ENCODE measurements around the gene NOP14. TPM values are rescaled to one million over a fixed set of nuclear protein-coding genes. Genes with fewer than 3 reads are reported as not detected.
A peak's percentile ranks its signal among the peaks of the same experiment; 100 is the strongest.

The NOP14 gene
- total RNA-seq, 2 experiments from 2014 or later, result 47.9 to 81.0 TPM

- peaks cover 77% of the 10 kb centered on the region for H3K4me1 Mint-ChIP-seq
- H3K9me3 Mint-ChIP-seq (ENCODE audit: low read depth), result no peaks in the 10 kb centered on the region
- no peaks in the 10 kb centered on the region for H3K27me3 Mint-ChIP-seq
- ATAC-seq (no peak), DNase-seq (no peak)
- peak overlapping the region; percentile 61 for H3K27ac Mint-ChIP-seq
- CTCF ChIA-PET, result interaction anchor here (4.4 to 4.9 kb wide), 2 partner anchors 10 to 16 kb away, joined by 23 to 65 read pairs; no protein-coding TSS in a partner anchor
- peaks cover 56% of the 10 kb centered on the region for H3K36me3 Mint-ChIP-seq
- H3K4me3 Mint-ChIP-seq, result no peak overlapping the region
These were observed 25.2 kb downstream of the NOP14 start for GRCh38 chr4:2937986-2938385.

DNA sequence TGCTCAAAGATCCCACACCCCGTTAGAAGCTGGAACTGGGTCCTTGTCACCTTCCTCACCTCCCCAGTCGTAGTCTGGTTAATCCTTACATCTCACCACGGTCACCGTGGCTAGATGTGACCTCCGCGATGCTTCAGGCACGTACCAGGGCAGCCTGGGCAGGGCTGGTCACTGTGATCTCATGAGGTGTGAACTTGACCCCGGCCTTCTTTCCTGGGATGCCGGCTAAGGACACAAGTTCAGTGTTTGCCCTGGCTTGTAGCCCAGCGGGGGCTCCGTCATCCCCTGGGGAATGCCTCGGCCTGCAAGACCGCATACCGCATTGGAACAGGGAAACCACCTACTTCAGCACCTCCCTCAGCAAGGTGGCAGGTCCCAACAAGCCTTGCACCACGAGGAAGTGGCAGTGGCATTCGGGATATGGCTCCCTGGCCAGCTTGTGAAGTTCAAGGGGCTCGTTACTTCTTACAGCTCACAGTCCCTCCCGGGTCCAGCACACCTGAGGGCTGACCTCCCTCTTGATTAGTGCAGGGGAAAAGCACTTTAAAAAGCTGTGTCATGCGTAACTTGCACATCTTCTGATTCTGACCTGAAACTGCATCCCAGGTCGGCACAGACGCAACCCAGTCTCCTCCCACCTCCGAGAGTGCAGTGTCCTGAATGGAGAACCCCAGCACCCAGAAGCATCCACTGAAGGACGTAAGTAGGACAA, 25.9 kb downstream of the NOP14 start:
- peaks cover 51% of the 10 kb centered on the region for H3K36me3 Mint-ChIP-seq
- H3K4me1 Mint-ChIP-seq, result peaks cover 74% of the 10 kb centered on the region
- H3K27me3 Mint-ChIP-seq, result no peaks in the 10 kb centered on the region
- ATAC-seq (no peak), DNase-seq (no peak)
- CTCF ChIA-PET, result interaction anchor here (2.1 to 4.9 kb wide), 5 partner anchors 11 to 173 kb away, joined by 5 to 65 read pairs (median 23); partner anchors contain the start of genes GRK4 and NOP14
- peak overlapping the region; percentile 90 for H3K27ac Mint-ChIP-seq
- peak overlapping the region; percentile 85 for H3K4me3 Mint-ChIP-seq
- no peaks in the 10 kb centered on the region for H3K9me3 Mint-ChIP-seq (ENCODE audit: low read depth)

- CTCF ChIA-PET, result interaction anchor here (1.2 to 4.9 kb wide), 7 partner anchors 11 to 191 kb away, joined by 3 to 65 read pairs (median 18); partner anchors contain the start of genes GRK4 and NOP14
- Mint-ChIP-seq H3K36me3 (peaks cover 49% of the 10 kb centered on the region), H3K4me1 (peaks cover 74% of the 10 kb centered on the region), H3K27ac (peak overlapping the region; percentile 90), H3K9me3 (ENCODE audit: low read depth) (no peaks in the 10 kb centered on the region), H3K27me3 (no peaks in the 10 kb centered on the region), H3K4me3 (peak overlapping the region; percentile 85)
- peak; percentile 87 for DNase-seq
- ATAC-seq, result peak; percentile 43
These were observed 26.4 kb downstream of the NOP14 start for GRCh38 chr4:2936773-2937145.

DNA sequence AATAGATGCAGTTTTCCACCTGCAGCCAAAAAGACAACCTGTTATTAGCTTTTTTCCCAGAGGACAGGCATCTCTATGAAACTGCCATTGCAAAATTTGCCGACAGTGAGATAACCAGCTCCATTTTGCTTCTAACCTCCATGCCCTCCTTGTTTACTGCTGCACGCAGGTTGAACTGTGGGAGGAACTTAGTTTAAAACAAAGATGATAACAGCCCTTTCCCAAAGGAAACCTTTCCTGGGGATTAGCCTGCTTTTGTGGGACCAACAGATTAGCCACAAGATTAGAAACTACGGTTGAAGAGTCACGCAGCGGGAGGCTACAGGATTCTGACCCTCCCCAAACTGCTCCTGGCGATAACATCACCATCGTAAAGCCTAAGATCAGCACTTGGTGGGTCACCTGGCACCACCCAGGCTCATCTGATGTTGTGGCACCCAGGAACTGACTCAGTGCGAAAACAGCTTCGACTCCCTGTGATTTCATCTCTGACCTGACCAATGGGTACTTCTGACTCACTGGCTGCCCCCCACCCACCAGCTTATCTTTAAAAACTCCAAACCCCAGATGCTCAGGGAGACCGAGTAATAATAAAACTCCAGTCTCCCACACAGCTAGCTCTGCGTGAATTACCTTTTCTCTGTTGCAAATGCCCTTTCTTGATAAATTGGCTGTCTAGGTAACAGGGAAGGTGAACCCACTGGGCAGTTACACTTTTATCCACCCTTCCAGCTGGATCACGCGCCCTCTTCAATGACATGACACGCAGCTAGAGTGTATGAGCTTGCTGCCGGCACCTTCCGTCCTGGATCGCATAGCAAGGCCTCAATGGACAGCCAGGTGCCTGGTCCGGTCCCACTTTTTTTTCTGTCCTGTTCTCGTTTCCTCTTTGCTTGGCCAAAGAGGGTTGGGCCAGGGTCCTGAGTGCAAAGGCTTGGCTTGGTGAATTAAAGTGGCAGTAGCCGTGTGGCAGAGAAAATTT, 27.2 kb downstream of the NOP14 start:
- peaks cover 45% of the 10 kb centered on the region for H3K36me3 Mint-ChIP-seq
- ATAC-seq (peak; percentile 38), DNase-seq (peak; percentile 89)
- H3K4me3 Mint-ChIP-seq, result peak overlapping the region; percentile 85
- no peaks in the 10 kb centered on the region for H3K27me3 Mint-ChIP-seq
- CTCF ChIA-PET, result interaction anchor here (0.6 to 4.9 kb wide), 16 partner anchors 12 to 1005 kb away, joined by 3 to 65 read pairs (median 4); partner anchors contain the start of genes GRK4 and NOP14
- no peaks in the 10 kb centered on the region for H3K9me3 Mint-ChIP-seq (ENCODE audit: low read depth)
- peaks cover 73% of the 10 kb centered on the region for H3K4me1 Mint-ChIP-seq
- H3K27ac Mint-ChIP-seq, result peak overlapping the region; percentile 90

GRCh38 chr4:2934813-2935761, 28.1 kb downstream of the NOP14 start:
- no peaks in the 10 kb centered on the region for H3K27me3 Mint-ChIP-seq
- CTCF ChIA-PET, result interaction anchor here (0.6 to 4.9 kb wide), 15 partner anchors 13 to 1006 kb away, joined by 3 to 65 read pairs (median 4); partner anchors contain the start of genes GRK4 and NOP14
- H3K36me3 Mint-ChIP-seq, result peaks cover 41% of the 10 kb centered on the region
- peak overlapping the region; percentile 85 for H3K4me3 Mint-ChIP-seq
- peak; percentile 96 for DNase-seq
- H3K9me3 Mint-ChIP-seq (ENCODE audit: low read depth), result no peaks in the 10 kb centered on the region
- peaks cover 68% of the 10 kb centered on the region for H3K4me1 Mint-ChIP-seq
- peak overlapping the region; percentile 90 for H3K27ac Mint-ChIP-seq
- ATAC-seq, result peak; percentile 58

DNA sequence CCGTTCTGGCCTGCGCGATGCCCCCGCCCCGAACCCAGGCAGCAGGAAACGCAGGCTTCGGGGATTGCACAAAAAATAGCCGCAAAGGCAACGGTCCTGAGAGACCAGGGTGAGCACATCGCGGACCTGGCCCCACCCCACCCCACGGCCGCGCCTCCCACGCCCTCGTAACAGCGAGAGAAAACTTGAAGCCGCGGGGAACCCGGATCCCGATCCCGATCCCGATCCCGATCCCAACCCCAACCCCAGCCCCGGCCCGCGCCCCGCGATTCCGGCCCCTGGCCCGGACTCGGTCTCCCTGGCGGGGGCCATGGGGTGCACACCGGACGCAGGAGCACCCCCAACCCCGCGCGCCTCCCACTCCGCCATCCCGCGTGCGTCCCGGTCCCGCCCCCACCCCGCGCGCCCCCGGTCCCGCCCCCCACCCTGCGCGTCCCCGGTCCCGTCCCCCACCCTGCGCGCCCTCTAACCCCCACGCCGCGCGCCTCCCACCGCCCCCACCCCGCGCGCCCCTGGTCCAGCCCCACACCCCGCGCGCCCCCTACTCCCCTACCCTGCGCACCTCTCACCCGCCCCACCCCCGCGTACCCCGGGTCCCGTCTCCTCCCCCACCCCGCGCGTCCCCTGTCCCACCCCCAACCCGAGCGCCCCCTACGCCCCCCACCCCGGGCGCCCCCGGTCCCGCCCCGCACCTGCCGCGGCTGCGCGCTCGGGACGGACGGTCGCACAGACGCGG, 29.0 kb downstream of the NOP14 start:
- ATAC-seq (no peak), DNase-seq (peak; percentile 63)
- H3K4me1 Mint-ChIP-seq, result peaks cover 60% of the 10 kb centered on the region
- peak overlapping the region; percentile 85 for H3K4me3 Mint-ChIP-seq
- H3K27ac Mint-ChIP-seq, result peak overlapping the region; percentile 78
- H3K36me3 Mint-ChIP-seq, result peaks cover 34% of the 10 kb centered on the region
- no peaks in the 10 kb centered on the region for H3K27me3 Mint-ChIP-seq
- CTCF ChIA-PET, result interaction anchor here (2.7 to 4.9 kb wide), 3 partner anchors 14 to 170 kb away, joined by 18 to 65 read pairs (median 23); no protein-coding TSS in a partner anchor
- no peaks in the 10 kb centered on the region for H3K9me3 Mint-ChIP-seq (ENCODE audit: low read depth)

GRCh38 chr4:2933566-2934076, 29.6 kb downstream of the NOP14 start:
- peaks cover 54% of the 10 kb centered on the region for H3K4me1 Mint-ChIP-seq
- DNase-seq (no peak), ATAC-seq (no peak)
- peaks cover 34% of the 10 kb centered on the region for H3K36me3 Mint-ChIP-seq
- H3K27ac Mint-ChIP-seq, result peak overlapping the region; percentile 93
- H3K4me3 Mint-ChIP-seq, result peak overlapping the region; percentile 82
- CTCF ChIA-PET, result no interaction called here
- H3K27me3 Mint-ChIP-seq, result no peaks in the 10 kb centered on the region
- H3K9me3 Mint-ChIP-seq (ENCODE audit: low read depth), result no peaks in the 10 kb centered on the region

DNA sequence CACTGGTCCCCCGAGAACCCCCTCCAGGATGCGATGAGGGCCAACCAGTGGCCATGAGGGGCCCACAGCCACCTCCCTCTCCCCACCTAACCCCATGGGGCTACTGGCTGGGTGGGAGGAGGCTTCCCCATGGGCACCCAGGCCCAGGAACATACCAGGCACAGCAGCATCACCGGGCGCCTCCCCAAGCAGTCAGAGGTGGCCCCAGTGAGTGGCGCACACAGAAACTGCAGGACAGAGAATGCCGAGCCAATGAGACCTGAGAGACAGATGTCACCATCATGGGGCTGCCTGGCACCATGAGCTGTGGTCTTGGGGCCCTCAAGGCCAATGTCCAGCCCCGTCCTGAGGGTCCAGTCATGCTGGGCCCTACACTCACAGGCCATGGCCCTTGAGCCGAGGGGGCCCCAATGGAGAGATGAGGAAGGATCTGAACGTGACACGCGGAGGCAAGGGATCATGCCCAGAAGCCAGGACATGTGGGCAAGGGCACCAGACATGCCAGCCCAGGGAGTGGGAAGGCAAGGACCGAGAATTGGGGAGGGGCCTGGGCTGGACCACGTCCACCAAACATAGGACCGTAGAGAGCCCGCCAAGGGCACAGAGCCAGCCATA, 30.1 kb downstream of the NOP14 start:
- Mint-ChIP-seq H3K27ac (peak overlapping the region; percentile 93), H3K36me3 (peaks cover 33% of the 10 kb centered on the region), H3K9me3 (ENCODE audit: low read depth) (no peaks in the 10 kb centered on the region), H3K4me1 (peaks cover 53% of the 10 kb centered on the region), H3K27me3 (no peaks in the 10 kb centered on the region), H3K4me3 (peak overlapping the region; percentile 82)
- DNase-seq, result peak; percentile 61
- CTCF ChIA-PET, result interaction anchor here (0.9 to 2.1 kb wide), 6 partner anchors 12 to 187 kb away, joined by 3 to 8 read pairs (median 3); no protein-coding TSS in a partner anchor
- ATAC-seq, result no peak

DNA sequence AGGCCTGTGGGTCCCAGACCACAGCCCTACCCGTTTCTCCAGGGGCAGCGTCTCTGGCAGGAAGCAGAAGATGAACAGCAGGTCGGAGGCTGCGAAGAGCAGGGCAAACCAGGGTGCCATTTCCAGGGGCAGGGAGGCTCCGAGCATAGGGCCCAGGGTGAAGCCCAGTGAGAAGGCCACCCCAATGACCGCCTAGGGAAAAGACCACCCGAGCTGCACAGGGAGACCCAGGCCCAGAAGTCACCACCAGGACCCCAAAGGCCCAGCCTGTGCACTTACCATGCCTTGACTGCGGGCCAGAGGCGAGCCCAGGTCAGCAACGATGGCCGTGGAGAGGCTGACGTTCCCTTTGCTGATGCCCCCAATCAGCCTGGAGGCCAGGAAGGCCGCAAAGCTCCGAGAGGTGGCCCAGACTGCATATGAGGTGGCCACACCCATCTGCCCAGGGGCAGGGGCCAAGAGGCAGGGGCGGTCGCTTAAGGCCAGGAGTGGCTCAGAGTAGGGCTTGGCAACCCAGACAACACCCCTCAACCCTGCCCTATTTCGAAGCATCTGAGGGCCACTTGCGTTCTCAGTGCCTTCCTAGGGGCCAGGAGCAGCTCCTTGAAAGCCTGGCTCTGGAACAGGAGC, 30.8 kb downstream of the NOP14 start:
- H3K4me1 Mint-ChIP-seq, result peaks cover 47% of the 10 kb centered on the region
- ATAC-seq, result no peak
- no peak for DNase-seq
- H3K36me3 Mint-ChIP-seq, result peaks cover 33% of the 10 kb centered on the region
- H3K9me3 Mint-ChIP-seq (ENCODE audit: low read depth), result no peaks in the 10 kb centered on the region
- CTCF ChIA-PET, result interaction anchor here (0.9 to 2.1 kb wide), 8 partner anchors 12 to 186 kb away, joined by 3 to 8 read pairs (median 3); no protein-coding TSS in a partner anchor
- peak overlapping the region; percentile 82 for H3K4me3 Mint-ChIP-seq
- H3K27ac Mint-ChIP-seq, result peak overlapping the region; percentile 93
- H3K27me3 Mint-ChIP-seq, result no peaks in the 10 kb centered on the region

- Mint-ChIP-seq H3K4me3 (peak overlapping the region; percentile 82), H3K9me3 (ENCODE audit: low read depth) (no peaks in the 10 kb centered on the region), H3K27ac (peak overlapping the region; percentile 93), H3K4me1 (peaks cover 39% of the 10 kb centered on the region), H3K27me3 (no peaks in the 10 kb centered on the region), H3K36me3 (peaks cover 29% of the 10 kb centered on the region)
- peak; percentile 29 for ATAC-seq
- peak; percentile 80 for DNase-seq
- CTCF ChIA-PET, result interaction anchor here (0.9 to 2.1 kb wide), 7 partner anchors 13 to 186 kb away, joined by 3 to 8 read pairs (median 3); no protein-coding TSS in a partner anchor
These were observed 31.5 kb downstream of the NOP14 start for GRCh38 chr4:2931512-2932301.

Data from activated CD8-positive, alpha-beta memory T cell treated with anti-CD3 and anti-CD28 coated beads, Interleukin-2, amount 10 ng/mL, durations not matched to agents 7 days and 5 days (primary cell).